ENCODE results near the gene PPFIA4.
"Not testable (repeated sequence)": the region's sequence is repeated elsewhere in the genome, so short reads cannot be mapped to it uniquely, and the experiment has no call there.

- TF ChIP-seq FOXA3 (CRISPR knock-in tag; conservative IDR thresholded peaks at IDR 0.05 in 1 of 2, IDR thresholded peaks at IDR 0.05 in 1 of 2); ZFP36 (IDR thresholded peaks at IDR 0.05; ENCODE audit: low read depth, low read length, partially characterized antibody); HDAC2 (IDR thresholded peaks at IDR 0.05); ZEB2 (IDR thresholded peaks at IDR 0.05); ZNF232 (CRISPR knock-in tag; IDR thresholded peaks at IDR 0.05); SMAD3 (CRISPR knock-in tag; conservative IDR thresholded peaks at IDR 0.05); ATF2 (CRISPR knock-in tag; IDR thresholded peaks at IDR 0.05); SP2 (IDR thresholded peaks at IDR 0.05; ENCODE audit: extremely low read depth, low read depth, low read length, poor library complexity, severe bottlenecking); JUND (IDR thresholded peaks at IDR 0.05; ENCODE audit: borderline replicate concordance, low read depth, low read length); JUND (tag; IDR thresholded peaks at IDR 0.05; ENCODE audit: borderline replicate concordance, low read depth, low read length); FOXM1 (IDR thresholded peaks at IDR 0.05; ENCODE audit: low read depth); FOXM1 (CRISPR knock-in tag; IDR thresholded peaks at IDR 0.05; ENCODE audit: low read depth); HNRNPLL (IDR thresholded peaks at IDR 0.05; ENCODE audit: low read depth, low read length, poor library complexity, severe bottlenecking); SREBF1 (IDR thresholded peaks at IDR 0.05; ENCODE audit: borderline replicate concordance, low read depth, low read length); JUN (IDR thresholded peaks at IDR 0.05; ENCODE audit: borderline replicate concordance, low read depth, low read length); JUN (CRISPR knock-in tag; IDR thresholded peaks at IDR 0.05; ENCODE audit: borderline replicate concordance): not testable (repeated sequence)
Observed at GRCh38 chr1:203022855-203023254, 3.4 kb upstream of the PPFIA4 start.
